Mesenchymal stem cell (in vitro differentiated cells and primary cell): ENCODE results near the gene DSCAML1.
A peak's percentile ranks its signal among the peaks of the same experiment; 100 is the strongest.

Experiments
- DNase-seq: peaks from one replicate; pipeline ENCODE4 v3.0.0-alpha.2; 2013
- H2AFZ ChIP-seq: one replicate; pipeline ENCODE4 v1.6.1; 2013; ENCODE audit warnings: low read depth, mild to moderate bottlenecking, control low read depth, inconsistent platforms, low read length, moderate library complexity
- H2AK5ac ChIP-seq: 2 replicates; pipeline ENCODE4 v1.6.1; 2013; ENCODE audit warnings: low read length, moderate library complexity, mild to moderate bottlenecking, inconsistent platforms; ENCODE audit not compliant: severe bottlenecking
- H2BK120ac ChIP-seq: one replicate; pipeline ENCODE4 v1.6.1; 2013; ENCODE audit warnings: low read depth, mild to moderate bottlenecking, inconsistent platforms, low read length, moderate library complexity
- H2BK12ac ChIP-seq, 2 experiments: one replicate each; pipeline ENCODE4 v1.6.1; 2013; ENCODE audit warnings: inconsistent platforms in 2 of 2, low read length in 2 of 2, mild to moderate bottlenecking in 2 of 2, moderate library complexity in 2 of 2, control low read depth in 1 of 2
- H2BK15ac ChIP-seq: one replicate; pipeline ENCODE4 v1.6.1; 2013; ENCODE audit warnings: mild to moderate bottlenecking, low read depth, inconsistent platforms; ENCODE audit not compliant: poor library complexity, severe bottlenecking
- H2BK5ac ChIP-seq: 2 replicates; pipeline ENCODE4 v1.6.1; 2013; ENCODE audit warnings: low read depth, mild to moderate bottlenecking, low read length, control low read depth, inconsistent platforms; ENCODE audit not compliant: poor library complexity, severe bottlenecking
- H3K14ac ChIP-seq, 2 experiments: one replicate each; pipeline ENCODE4 v1.6.1; 2013; ENCODE audit warnings: inconsistent platforms in 2 of 2, low read length in 2 of 2, control low read depth in 1 of 2, mild to moderate bottlenecking in 1 of 2, moderate library complexity in 1 of 2
- H3K18ac ChIP-seq, 2 experiments: one replicate each; pipeline ENCODE4 v1.6.1; 2013; ENCODE audit warnings: inconsistent platforms in 2 of 2, low read length in 2 of 2, control low read depth in 1 of 2, low read depth in 1 of 2, mild to moderate bottlenecking in 1 of 2
- H3K23ac ChIP-seq, 2 experiments: one replicate each; pipeline ENCODE4 v1.6.1; 2013; ENCODE audit warnings: inconsistent platforms in 2 of 2, low read length in 2 of 2, mild to moderate bottlenecking in 2 of 2, moderate library complexity in 2 of 2, control low read depth in 1 of 2
- H3K27ac ChIP-seq: 2 replicates; pipeline ENCODE4 v1.5.1; 2013; ENCODE audit warnings: mild to moderate bottlenecking, moderate library complexity, low read length, control low read depth, inconsistent platforms; ENCODE audit not compliant: poor library complexity, severe bottlenecking
- H3K27me3 ChIP-seq, 2 experiments: 2 replicates each; pipeline versions ENCODE4 v1.6.1 to v1.7.0; 2013; ENCODE audit warnings: low read length in 2 of 2, mild to moderate bottlenecking in 2 of 2, moderate library complexity in 2 of 2, control low read depth in 1 of 2, inconsistent platforms in 1 of 2; ENCODE audit not compliant: control insufficient read depth in 1 of 2, insufficient read depth in 1 of 2
- H3K36me3 ChIP-seq, 2 experiments: 2 replicates each; pipeline versions ENCODE4 v1.6.1 to v1.7.0; 2013; ENCODE audit warnings: low read length in 2 of 2, control low read depth in 1 of 2, inconsistent platforms in 1 of 2, low read depth in 1 of 2, mild to moderate bottlenecking in 1 of 2; ENCODE audit not compliant: insufficient read depth in 2 of 2, control insufficient read depth in 1 of 2
- H3K4ac ChIP-seq, 2 experiments: one replicate each; pipeline ENCODE4 v1.6.1; 2013; ENCODE audit warnings: inconsistent platforms in 2 of 2, low read length in 2 of 2, mild to moderate bottlenecking in 2 of 2, moderate library complexity in 2 of 2, control low read depth in 1 of 2, low read depth in 1 of 2
- H3K4me1 ChIP-seq: 2 replicates; pipeline ENCODE4 v1.6.1; 2013; ENCODE audit warnings: low read depth, low read length, control low read depth; ENCODE audit not compliant: control insufficient read depth, insufficient read depth
- H3K4me2 ChIP-seq: 2 replicates; pipeline ENCODE4 v1.6.1; 2013; ENCODE audit warnings: low read length, mild to moderate bottlenecking, inconsistent platforms; ENCODE audit not compliant: poor library complexity, severe bottlenecking
- H3K4me3 ChIP-seq, 2 experiments: 2 replicates each; pipeline versions ENCODE4 v1.5.1 to v1.7.0; 2013; ENCODE audit warnings: low read length in 2 of 2, mild to moderate bottlenecking in 2 of 2, control low read depth in 1 of 2, low read depth in 1 of 2; ENCODE audit not compliant: insufficient read depth in 1 of 2
- H3K79me1 ChIP-seq: replicated peaks from 2 replicates; pipeline ENCODE4 v1.6.1; 2013; ENCODE audit warnings: mild to moderate bottlenecking, control low read depth, low read length, inconsistent platforms; ENCODE audit not compliant: poor library complexity, severe bottlenecking
- H3K9ac ChIP-seq: 2 replicates; pipeline ENCODE4 v1.7.0; 2013; ENCODE audit warnings: mild to moderate bottlenecking, low read length, moderate library complexity
- H3K9me3 ChIP-seq: 2 replicates; pipeline ENCODE4 v1.7.0; 2013; ENCODE audit warnings: mild to moderate bottlenecking, low read length; ENCODE audit not compliant: control insufficient read depth
- H4K8ac ChIP-seq: one replicate; pipeline ENCODE4 v1.6.1; 2013; ENCODE audit warnings: inconsistent platforms, mild to moderate bottlenecking, low read length, moderate library complexity
- H4K91ac ChIP-seq: one replicate; pipeline ENCODE4 v1.6.1; 2013; ENCODE audit warnings: mild to moderate bottlenecking, low read length, inconsistent platforms
- WGBS: methylation state at CpG from one replicate; pipeline ENCODE4 v1.1.7; 2013; ENCODE audit warnings: mixed read lengths; 5-methylcytosine and 5-hydroxymethylcytosine counted together

Gene DSCAML1

DNA sequence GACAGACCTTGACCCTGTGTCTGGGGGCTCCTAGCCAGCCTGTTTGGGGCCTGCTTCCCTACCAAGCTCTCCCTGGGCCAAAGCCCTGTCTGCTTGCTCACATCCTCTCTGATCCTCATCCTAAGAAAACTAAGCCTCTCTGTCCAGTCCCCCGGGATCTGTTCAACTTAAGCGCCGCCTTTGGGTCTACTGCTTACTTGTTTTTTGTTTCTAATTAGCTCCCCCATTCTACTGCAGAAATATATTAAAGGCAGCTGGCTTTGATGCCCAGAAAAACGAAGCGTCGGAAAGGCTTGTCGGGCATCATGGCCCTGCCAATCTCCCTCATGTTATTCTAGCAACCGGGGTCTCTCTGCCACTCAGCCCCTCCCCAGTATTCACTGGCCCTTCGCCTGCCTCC lies 3.4 kb downstream of the DSCAML1 start:
- H2BK15ac ChIP-seq = no peak overlapping the region
- H3K9me3 ChIP-seq = no peaks in the 10 kb centered on the region
- no peak overlapping the region for H3K18ac ChIP-seq
- peaks cover 64 to 93% of the 10 kb centered on the region in 2 experiments for H3K27me3 ChIP-seq
- no peak overlapping the region for H3K4me3 ChIP-seq
- peaks cover 23% of the 10 kb centered on the region for H3K4me1 ChIP-seq
- H3K14ac ChIP-seq = no peak overlapping the region
- no peak overlapping the region for H2AK5ac ChIP-seq
- H2BK120ac ChIP-seq = no peak overlapping the region
- H3K4me2 ChIP-seq = no peak overlapping the region
- DNase-seq = no peak
- 94% methylated on average over 9 of the region's 9 CpGs for WGBS
- peaks cover 0 to 4% of the 10 kb centered on the region in 2 experiments for H3K36me3 ChIP-seq
- H4K91ac ChIP-seq = no peak overlapping the region
- peaks cover 1% of the 10 kb centered on the region for H3K79me1 ChIP-seq
- H4K8ac ChIP-seq = no peak overlapping the region
- H2BK12ac ChIP-seq = no peak overlapping the region
- H2AFZ ChIP-seq = no peak overlapping the region
- no peak overlapping the region for H3K27ac ChIP-seq
- H2BK5ac ChIP-seq = no peak overlapping the region
- H3K23ac ChIP-seq = no peak overlapping the region
- H3K4ac ChIP-seq = no peak overlapping the region
- no peak overlapping the region for H3K9ac ChIP-seq

GRCh38 chr11:117792992-117793391 lies 4.0 kb downstream of the DSCAML1 start:
- Histone ChIP-seq H3K23ac (no peak overlapping the region), H3K9me3 (no peaks in the 10 kb centered on the region), H3K18ac (no peak overlapping the region), H3K79me1 (peaks cover 1% of the 10 kb centered on the region), H3K27me3 (peaks cover 63 to 91% of the 10 kb centered on the region in 2 experiments), H3K4ac (no peak overlapping the region), H3K9ac (no peak overlapping the region), H2BK15ac (no peak overlapping the region), H3K4me1 (peaks cover 23% of the 10 kb centered on the region), H2AK5ac (no peak overlapping the region), H3K36me3 (peaks cover 0 to 4% of the 10 kb centered on the region in 2 experiments), H3K4me3 (no peak overlapping the region), H3K14ac (peak overlapping the region in 1 of 2 experiments; percentile 66), H2BK12ac (no peak overlapping the region), H4K91ac (no peak overlapping the region), H2BK5ac (no peak overlapping the region), H4K8ac (no peak overlapping the region), H2BK120ac (no peak overlapping the region), H3K4me2 (no peak overlapping the region), H2AFZ (no peak overlapping the region), H3K27ac (no peak overlapping the region)
- 70% methylated on average over 6 of the region's 6 CpGs for WGBS
- DNase-seq = no peak

GRCh38 chr11:117792241-117792640 lies 4.8 kb downstream of the DSCAML1 start:
- Histone ChIP-seq H2BK5ac (no peak overlapping the region), H3K36me3 (peaks cover 0 to 4% of the 10 kb centered on the region in 2 experiments), H3K27me3 (peaks cover 61 to 91% of the 10 kb centered on the region in 2 experiments), H3K4me3 (no peak overlapping the region), H2BK12ac (no peak overlapping the region), H2BK15ac (no peak overlapping the region), H2BK120ac (no peak overlapping the region), H3K9ac (no peak overlapping the region), H2AK5ac (no peak overlapping the region), H3K4ac (no peak overlapping the region), H4K91ac (no peak overlapping the region), H3K79me1 (peaks cover 1% of the 10 kb centered on the region), H3K23ac (no peak overlapping the region), H3K18ac (no peak overlapping the region), H3K14ac (no peak overlapping the region), H3K4me1 (peaks cover 22% of the 10 kb centered on the region), H3K4me2 (no peak overlapping the region), H4K8ac (no peak overlapping the region), H3K27ac (no peak overlapping the region), H3K9me3 (no peaks in the 10 kb centered on the region), H2AFZ (no peak overlapping the region)
- 50% methylated on average over 5 of the region's 5 CpGs for WGBS
- no peak for DNase-seq

GRCh38 chr11:117790279-117790678 lies 6.7 kb downstream of the DSCAML1 start:
- no peak overlapping the region for H3K14ac ChIP-seq
- H2BK120ac ChIP-seq = no peak overlapping the region
- H3K4me2 ChIP-seq = no peak overlapping the region
- peaks cover 7% of the 10 kb centered on the region for H3K4me1 ChIP-seq
- H3K9ac ChIP-seq = no peak overlapping the region
- no peak overlapping the region for H3K4me3 ChIP-seq
- whole genome bisulfite sequencing = 78% methylated on average over 2 of the region's 3 CpGs
- no peak overlapping the region for H2BK15ac ChIP-seq
- H2AFZ ChIP-seq = no peak overlapping the region
- no peak overlapping the region for H3K27ac ChIP-seq
- DNase-seq = no peak
- no peak overlapping the region for H4K8ac ChIP-seq
- H3K18ac ChIP-seq = no peak overlapping the region
- no peak overlapping the region for H4K91ac ChIP-seq
- H2BK12ac ChIP-seq = no peak overlapping the region
- H3K4ac ChIP-seq = no peak overlapping the region
- H3K27me3 ChIP-seq = peaks cover 66 to 94% of the 10 kb centered on the region in 2 experiments
- H3K79me1 ChIP-seq = no peaks in the 10 kb centered on the region
- no peaks in the 10 kb centered on the region for H3K9me3 ChIP-seq
- H3K23ac ChIP-seq = no peak overlapping the region
- peaks cover 0 to 4% of the 10 kb centered on the region in 2 experiments for H3K36me3 ChIP-seq
- H2BK5ac ChIP-seq = no peak overlapping the region
- no peak overlapping the region for H2AK5ac ChIP-seq
